Thyroid gland (tissue), 4 donors: Measurements from ENCODE around the gene DPYD. TPM values are rescaled to one million over a fixed set of nuclear protein-coding genes. Genes with fewer than 3 reads are reported as not detected.

Source experiments
- DNase-seq, 2 donors: peaks; one replicate each; pipeline ENCODE4 v3.0.0-alpha.2; 2019
- H3K27ac ChIP-seq, 3 donors: fragments of 200-600 bp; sonication (generic); 1 replicate in 2 of 3; 2 replicates in 1 of 3; pipeline ENCODE4 v1.5.1; 2016 to 2019; ENCODE audit warnings: mild to moderate bottlenecking in 1 of 3, moderate library complexity in 1 of 3
- H3K27me3 ChIP-seq: fragments of 200-600 bp; sonication (generic); one replicate; pipeline ENCODE4 v1.5.1; 2019
- H3K36me3 ChIP-seq, 2 donors: fragments of 200-600 bp; sonication (generic); one replicate each; pipeline ENCODE4 v1.5.1; 2016 to 2019
- H3K4me1 ChIP-seq, 2 donors: fragments of 200-600 bp; sonication (generic); one replicate each; pipeline ENCODE4 v1.5.1; 2017 to 2019
- H3K4me3 ChIP-seq, 3 donors: fragments of 200-600 bp; sonication (generic); replicated peaks in 1 of 3; 1 replicate in 2 of 3; 2 replicates in 1 of 3; pipeline ENCODE4 v1.5.1; 2016; ENCODE audit warnings: mild to moderate bottlenecking in 1 of 3
- H3K9me3 ChIP-seq: fragments of 200-600 bp; sonication (generic); one replicate; pipeline ENCODE4 v1.5.1; 2017
- POLR2A ChIP-seq, 2 donors: fragments of 450-650 bp; IDR thresholded peaks; one replicate each; pipeline ENCODE4 v1.6.1; 2017; ENCODE audit warnings: antibody characterized with exemption in 2 of 2, mild to moderate bottlenecking in 2 of 2, moderate library complexity in 1 of 2
- WGBS, 2 donors: methylation state at CpG; one replicate each; pipeline ENCODE4 v1.1.5; 2017; 5-methylcytosine and 5-hydroxymethylcytosine counted together
- intact Hi-C: fragments of 100-400 bp; cut with DNase I; formaldehyde crosslinking; loops from one replicate; pipeline ENCODE4 v1.15.1; 2023
- total RNA-seq, 4 donors: library from RNA; depleted of rRNA; stranded (reverse); fragments of >200 nt; gene quantifications; one replicate each; pipeline ENCODE4 v1.2.3, GENCODE V29; 2016
- TF ChIP-seq, protein P1 (sequence below), 6 experiments: fragments of 200-600 bp in 3 of 6; fragments of 450-650 bp in 3 of 6; sonication (generic) in 3 of 6; IDR thresholded peaks; one replicate each; pipeline ENCODE4 v1.5.1; 2016 to 2019; ENCODE audit warnings: antibody characterized with exemption in 6 of 6, mild to moderate bottlenecking in 2 of 6, inconsistent platforms in 1 of 6, moderate library complexity in 1 of 6

DPYD gene
- total RNA-seq, 4 donors from 2014 or later, result 27.3 to 54.0 (median 39.5) TPM

DNA sequence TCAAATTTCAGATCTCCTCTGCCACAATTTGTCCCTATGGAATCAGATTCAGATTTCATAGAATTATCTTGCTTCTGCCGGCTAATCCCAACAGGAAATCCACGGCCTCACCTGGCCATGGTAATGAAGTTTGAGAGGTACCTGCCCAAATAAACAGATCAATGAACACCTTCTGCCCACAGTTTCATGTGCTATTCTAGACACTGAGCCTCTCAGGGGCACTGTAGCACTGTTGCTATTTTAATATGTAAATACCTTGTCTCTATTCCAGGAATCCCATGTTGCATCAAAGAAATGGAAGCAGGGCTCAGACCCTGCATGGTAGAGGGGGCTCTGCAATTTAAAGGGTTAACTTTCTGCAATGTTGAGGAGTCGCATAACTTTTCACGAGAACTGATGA is 606.1 kb downstream of the DPYD start:
- TF ChIP-seq, protein P1, sequence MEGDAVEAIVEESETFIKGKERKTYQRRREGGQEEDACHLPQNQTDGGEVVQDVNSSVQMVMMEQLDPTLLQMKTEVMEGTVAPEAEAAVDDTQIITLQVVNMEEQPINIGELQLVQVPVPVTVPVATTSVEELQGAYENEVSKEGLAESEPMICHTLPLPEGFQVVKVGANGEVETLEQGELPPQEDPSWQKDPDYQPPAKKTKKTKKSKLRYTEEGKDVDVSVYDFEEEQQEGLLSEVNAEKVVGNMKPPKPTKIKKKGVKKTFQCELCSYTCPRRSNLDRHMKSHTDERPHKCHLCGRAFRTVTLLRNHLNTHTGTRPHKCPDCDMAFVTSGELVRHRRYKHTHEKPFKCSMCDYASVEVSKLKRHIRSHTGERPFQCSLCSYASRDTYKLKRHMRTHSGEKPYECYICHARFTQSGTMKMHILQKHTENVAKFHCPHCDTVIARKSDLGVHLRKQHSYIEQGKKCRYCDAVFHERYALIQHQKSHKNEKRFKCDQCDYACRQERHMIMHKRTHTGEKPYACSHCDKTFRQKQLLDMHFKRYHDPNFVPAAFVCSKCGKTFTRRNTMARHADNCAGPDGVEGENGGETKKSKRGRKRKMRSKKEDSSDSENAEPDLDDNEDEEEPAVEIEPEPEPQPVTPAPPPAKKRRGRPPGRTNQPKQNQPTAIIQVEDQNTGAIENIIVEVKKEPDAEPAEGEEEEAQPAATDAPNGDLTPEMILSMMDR (IDR thresholded peaks at IDR 0.05), result no peak
- no peak for TF ChIP-seq POLR2A (IDR thresholded peaks at IDR 0.05)
- intact Hi-C loops, result no loop called here
- H3K27ac ChIP-seq, result no peak overlapping the region
- no peak for DNase-seq
- no peaks in the 10 kb centered on the region for H3K4me1 ChIP-seq
- no peak overlapping the region for H3K4me3 ChIP-seq
- no peaks in the 10 kb centered on the region for H3K9me3 ChIP-seq
- 21 to 38% methylated on average over 4 of the region's 4 CpGs for WGBS, 2 donors
- no peaks in the 10 kb centered on the region for H3K36me3 ChIP-seq
- H3K27me3 ChIP-seq, result no peaks in the 10 kb centered on the region

DNA sequence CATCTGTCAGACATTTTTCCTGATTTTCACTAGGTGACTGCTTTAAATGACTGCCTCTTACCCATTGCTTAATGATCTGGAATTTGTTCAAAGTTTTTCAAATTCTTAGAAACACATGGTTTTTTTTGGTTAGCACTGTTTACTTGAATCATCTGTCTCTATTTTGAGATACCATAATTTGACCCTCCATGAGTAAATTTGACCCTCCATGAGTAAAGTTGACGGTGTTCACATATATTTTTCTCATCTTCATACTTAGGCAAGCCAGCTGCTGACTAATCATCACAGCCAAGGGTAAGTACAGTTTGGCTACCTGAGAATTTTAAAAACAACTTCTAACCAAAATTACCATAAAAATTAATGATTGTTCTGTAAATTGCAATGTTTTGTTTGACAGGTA is 612.7 kb downstream of the DPYD start:
- 92% methylated on average over 1 of the region's 1 CpG for WGBS, 2 donors
- Histone ChIP-seq H3K9me3 (no peaks in the 10 kb centered on the region), H3K27me3 (no peaks in the 10 kb centered on the region), H3K4me1 (no peaks in the 10 kb centered on the region), H3K27ac (no peak overlapping the region), H3K36me3 (no peaks in the 10 kb centered on the region), H3K4me3 (no peak overlapping the region)
- DNase-seq, result no peak
- TF ChIP-seq, protein P1 (IDR thresholded peaks at IDR 0.05), result no peak
- TF ChIP-seq POLR2A (IDR thresholded peaks at IDR 0.05), result no peak
- intact Hi-C loops, result no loop called here

DNA sequence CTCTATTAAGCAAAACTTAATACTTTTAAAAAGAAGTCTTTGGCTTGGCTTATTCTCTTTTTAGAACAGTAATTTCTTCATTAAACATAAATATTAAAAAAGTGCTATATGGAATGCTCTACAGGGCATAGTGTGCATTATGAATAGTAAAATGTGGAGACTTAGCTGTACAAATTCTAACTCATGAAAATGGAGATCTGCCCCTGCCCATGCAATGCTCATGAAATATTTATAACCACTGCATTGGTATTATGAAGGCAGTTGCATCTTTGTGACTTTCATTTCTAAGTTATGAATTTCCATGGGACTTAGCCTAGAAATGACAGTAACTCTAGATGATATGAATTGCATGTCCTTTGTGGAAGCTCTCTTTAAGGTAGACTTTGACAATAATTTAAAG is 613.3 kb downstream of the DPYD start:
- intact Hi-C loops, result no loop called here
- Histone ChIP-seq H3K4me1 (no peaks in the 10 kb centered on the region), H3K4me3 (no peak overlapping the region), H3K27me3 (no peaks in the 10 kb centered on the region), H3K9me3 (no peaks in the 10 kb centered on the region), H3K27ac (no peak overlapping the region), H3K36me3 (no peaks in the 10 kb centered on the region)
- no peak for DNase-seq
- TF ChIP-seq POLR2A (IDR thresholded peaks at IDR 0.05), result no peak
- TF ChIP-seq, protein P1 (IDR thresholded peaks at IDR 0.05), result no peak

DNA sequence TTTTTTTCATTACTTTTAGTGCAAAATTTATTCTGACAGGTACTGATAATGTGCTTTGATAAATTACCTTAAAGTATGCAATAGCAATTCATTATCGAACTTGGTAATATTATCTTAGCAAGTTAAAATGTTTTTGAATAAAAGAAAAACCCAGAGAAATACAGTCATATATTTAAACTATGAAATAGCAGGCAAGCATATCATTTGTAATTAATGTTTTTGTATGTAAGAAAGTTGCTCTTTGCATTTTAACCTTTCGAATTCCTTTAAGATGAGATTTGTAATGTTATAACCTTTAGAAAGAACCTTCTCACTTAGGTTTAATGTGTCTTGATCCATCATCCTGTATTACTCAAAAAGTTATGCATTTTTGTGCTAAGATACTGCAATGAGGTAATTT is 613.7 kb downstream of the DPYD start:
- no peak overlapping the region for H3K4me3 ChIP-seq
- H3K36me3 ChIP-seq, result no peaks in the 10 kb centered on the region
- H3K9me3 ChIP-seq, result no peaks in the 10 kb centered on the region
- 87 to 88% methylated on average over 2 of the region's 2 CpGs for WGBS, 2 donors
- TF ChIP-seq POLR2A (IDR thresholded peaks at IDR 0.05), result no peak
- TF ChIP-seq, protein P1 (IDR thresholded peaks at IDR 0.05), result no peak
- intact Hi-C loops, result no loop called here
- no peaks in the 10 kb centered on the region for H3K27me3 ChIP-seq
- H3K27ac ChIP-seq, result no peak overlapping the region
- no peaks in the 10 kb centered on the region for H3K4me1 ChIP-seq
- DNase-seq, result no peak

DNA sequence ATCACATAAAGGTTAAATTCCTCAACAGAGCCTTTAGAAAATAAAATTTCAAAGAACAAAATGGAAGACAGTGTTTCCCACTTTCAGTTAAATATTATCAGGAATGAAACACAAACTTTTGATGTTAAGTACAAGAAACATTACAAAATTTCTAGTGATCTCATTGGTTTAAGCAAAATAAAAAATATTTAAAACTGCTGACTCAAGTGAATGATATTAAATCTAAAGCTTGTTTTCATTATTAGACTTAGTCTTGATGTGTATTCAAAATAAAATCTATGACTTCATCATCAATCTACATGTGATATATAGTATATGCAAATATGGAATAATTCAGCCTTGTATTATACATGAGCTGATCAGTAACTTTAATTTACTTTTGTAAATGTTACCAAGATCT is 614.3 kb downstream of the DPYD start:
- DNase-seq, result no peak
- no peaks in the 10 kb centered on the region for H3K4me1 ChIP-seq
- H3K27me3 ChIP-seq, result no peaks in the 10 kb centered on the region
- no peak overlapping the region for H3K4me3 ChIP-seq
- TF ChIP-seq POLR2A (IDR thresholded peaks at IDR 0.05), result no peak
- TF ChIP-seq, protein P1 (IDR thresholded peaks at IDR 0.05), result no peak
- no peaks in the 10 kb centered on the region for H3K9me3 ChIP-seq
- intact Hi-C loops, result no loop called here
- no peaks in the 10 kb centered on the region for H3K36me3 ChIP-seq
- no peak overlapping the region for H3K27ac ChIP-seq
